NT2/D1 (cell line): ENCODE measurements around the gene ABL1.

Experiments
- DNase-seq: peaks from one replicate; pipeline ENCODE4 v3.0.0-alpha.2; 2011; ENCODE audit warnings: low read depth, low spot score
- H3K27me3 ChIP-seq: 2 replicates; pipeline ENCODE4 v1.6.0; 2011; ENCODE audit warnings: mild to moderate bottlenecking; ENCODE audit not compliant: insufficient read length, insufficient read depth
- H3K36me3 ChIP-seq: 2 replicates; pipeline ENCODE4 v1.6.1; 2011; ENCODE audit warnings: mild to moderate bottlenecking, low read length, mixed read lengths; ENCODE audit not compliant: insufficient read depth, insufficient read length
- H3K4me1 ChIP-seq: 2 replicates; pipeline ENCODE4 v1.5.1; 2011; ENCODE audit not compliant: insufficient read depth, insufficient read length
- H3K4me3 ChIP-seq: 2 replicates; pipeline ENCODE4 v1.5.1; 2011; ENCODE audit warnings: low read depth; ENCODE audit not compliant: insufficient read length
- H3K9ac ChIP-seq: 2 replicates; pipeline ENCODE4 v1.6.0; 2011; ENCODE audit warnings: low read depth; ENCODE audit not compliant: insufficient read length
- H3K9me3 ChIP-seq: 2 replicates; pipeline ENCODE4 v1.5.1; 2011; ENCODE audit warnings: mild to moderate bottlenecking, low read length; ENCODE audit not compliant: insufficient read depth
- SUZ12 ChIP-seq: IDR thresholded peaks from 2 replicates; pipeline ENCODE4 v1.6.1; 2011; ENCODE audit not compliant: insufficient read length, insufficient read depth; ENCODE audit errors: extremely low read depth
- YY1 ChIP-seq: IDR thresholded peaks from 2 replicates; pipeline ENCODE4 v1.6.1; 2011; ENCODE audit not compliant: insufficient read length, insufficient read depth
- ZNF274 ChIP-seq: IDR thresholded peaks from 2 replicates; pipeline ENCODE4 v1.6.1; 2011; ENCODE audit warnings: mild to moderate bottlenecking, low read depth, low read length

Gene ABL1

GRCh38 chr9:130895038-130895437, 60.0 kb downstream of the ABL1 start:
- H3K9me3 ChIP-seq: no peaks in the 10 kb centered on the region
- no peak overlapping the region for H3K4me3 ChIP-seq
- H3K9ac ChIP-seq: no peak overlapping the region
- H3K36me3 ChIP-seq: peaks cover 44% of the 10 kb centered on the region
- no peaks in the 10 kb centered on the region for H3K27me3 ChIP-seq
- no peak for TF ChIP-seq ZNF274
- no peak for TF ChIP-seq SUZ12
- no peak for TF ChIP-seq YY1
- no peak for DNase-seq
- peaks cover 6% of the 10 kb centered on the region for H3K4me1 ChIP-seq

- no peaks in the 10 kb centered on the region for H3K9me3 ChIP-seq
- no peaks in the 10 kb centered on the region for H3K27me3 ChIP-seq
- DNase-seq: no peak
- H3K4me1 ChIP-seq: peaks cover 6% of the 10 kb centered on the region
- no peak overlapping the region for H3K4me3 ChIP-seq
- H3K36me3 ChIP-seq: peaks cover 37% of the 10 kb centered on the region
- H3K9ac ChIP-seq: peak overlapping the region; percentile 28
- TF ChIP-seq ZNF274 (no peak), SUZ12 (no peak), YY1 (no peak)
These were observed 60.6 kb downstream of the ABL1 start for GRCh38 chr9:130895481-130896232.

DNA sequence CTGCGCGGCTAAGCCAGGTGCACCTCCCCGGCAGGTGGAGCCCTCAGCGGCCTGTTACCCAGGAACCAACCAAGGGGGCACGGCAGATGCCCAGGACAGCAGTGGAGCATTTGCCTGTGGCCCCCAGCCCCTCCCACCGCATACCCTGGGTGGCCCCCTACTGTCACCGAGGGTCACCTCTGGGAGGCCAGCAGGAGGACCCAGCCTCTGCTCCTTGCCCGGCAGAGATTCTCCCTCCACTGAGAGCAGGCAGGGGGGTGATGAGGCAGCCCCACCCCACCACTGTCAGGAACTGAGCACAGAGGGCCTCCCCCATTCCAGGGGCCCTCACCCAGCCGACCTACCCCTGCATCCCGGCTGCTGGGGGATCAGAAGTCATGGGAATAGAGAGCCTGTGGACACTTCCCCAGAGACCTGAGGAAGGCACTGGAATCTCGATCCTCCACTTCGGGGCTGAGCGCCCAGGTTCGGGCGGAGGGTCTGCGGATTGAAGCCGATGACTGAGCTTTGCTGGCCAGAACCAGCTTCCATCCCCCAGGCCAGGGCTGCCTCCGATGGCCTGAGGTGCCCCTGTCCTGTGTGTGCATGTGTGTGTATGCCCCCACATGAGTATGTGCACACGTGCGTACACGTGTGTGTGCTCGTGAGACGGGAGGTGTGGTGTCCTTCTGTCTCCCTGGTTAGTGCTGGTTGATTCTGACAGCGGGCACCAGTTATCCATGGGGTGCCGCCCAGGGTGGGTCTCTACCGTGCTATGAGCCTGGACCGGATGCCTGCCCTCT, 61.4 kb downstream of the ABL1 start, which contains the start of gene QRFP:
Gene QRFP, minus strand, starts transcription at position 580 of the 782 bp plus-strand sequence. CDS start 2,974 bp downstream, outside the sequence.
- H3K4me1 ChIP-seq: peaks cover 6% of the 10 kb centered on the region
- DNase-seq: no peak
- H3K36me3 ChIP-seq: peaks cover 30% of the 10 kb centered on the region
- H3K27me3 ChIP-seq: no peaks in the 10 kb centered on the region
- H3K4me3 ChIP-seq: no peak within 1 kb of the TSS
- peak within 1 kb of the TSS; percentile 28 for H3K9ac ChIP-seq
- no peaks in the 10 kb centered on the region for H3K9me3 ChIP-seq
- no peak for TF ChIP-seq ZNF274
- no peak for TF ChIP-seq SUZ12
- no peak for TF ChIP-seq YY1

- Histone ChIP-seq H3K9me3 (no peaks in the 10 kb centered on the region), H3K9ac (no peak overlapping the region), H3K4me1 (peaks cover 6% of the 10 kb centered on the region), H3K4me3 (no peak overlapping the region), H3K27me3 (no peaks in the 10 kb centered on the region), H3K36me3 (peaks cover 22% of the 10 kb centered on the region)
- no peak for TF ChIP-seq SUZ12
- no peak for TF ChIP-seq YY1
- TF ChIP-seq ZNF274: no peak
- DNase-seq: no peak
These were observed 62.2 kb downstream of the ABL1 start for GRCh38 chr9:130897105-130897751.

DNA sequence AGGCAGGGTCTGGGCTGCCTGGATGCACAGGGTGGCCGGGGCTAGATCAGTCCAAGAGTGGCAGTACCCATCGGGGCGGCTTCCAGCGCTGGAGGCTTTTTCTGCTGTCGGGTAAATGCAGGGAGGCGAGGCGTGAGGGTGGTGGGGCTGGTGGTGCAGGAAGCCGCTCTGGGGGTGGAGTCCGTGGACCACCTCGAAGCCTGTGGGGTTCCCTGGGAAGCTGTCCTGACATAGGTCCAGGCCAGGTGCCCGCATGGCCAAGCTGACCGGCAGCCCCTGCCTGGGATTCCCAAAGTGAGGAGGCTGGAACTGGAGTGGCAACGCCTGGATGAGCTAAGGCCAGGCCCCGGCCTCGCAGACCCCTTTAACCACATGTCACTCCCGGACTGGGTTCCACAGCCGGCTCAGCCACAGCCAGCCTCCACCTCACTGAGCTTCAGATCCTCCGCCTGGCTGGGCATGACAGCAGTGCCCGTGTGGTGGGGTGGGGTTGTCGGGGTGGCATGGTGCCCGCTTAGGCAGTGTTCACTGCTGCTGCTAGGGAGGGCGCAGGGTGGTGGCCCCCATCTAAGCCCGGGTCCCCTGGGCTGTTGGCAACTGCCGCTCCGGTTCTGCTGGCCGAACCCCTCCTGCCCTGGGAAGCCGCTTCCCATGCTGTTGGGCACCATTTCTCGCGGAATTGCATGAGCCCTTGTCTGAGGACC, 62.9 kb downstream of the ABL1 start:
- DNase-seq: no peak
- peaks cover 14% of the 10 kb centered on the region for H3K36me3 ChIP-seq
- H3K9ac ChIP-seq: peak overlapping the region; percentile 3
- peaks cover 6% of the 10 kb centered on the region for H3K4me1 ChIP-seq
- H3K27me3 ChIP-seq: no peaks in the 10 kb centered on the region
- no peaks in the 10 kb centered on the region for H3K9me3 ChIP-seq
- TF ChIP-seq YY1 (no peak), SUZ12 (no peak), ZNF274 (no peak)
- no peak overlapping the region for H3K4me3 ChIP-seq

- TF ChIP-seq YY1: no peak
- no peak for TF ChIP-seq SUZ12
- no peak for TF ChIP-seq ZNF274
- Histone ChIP-seq H3K9me3 (no peaks in the 10 kb centered on the region), H3K27me3 (no peaks in the 10 kb centered on the region), H3K36me3 (peaks cover 9% of the 10 kb centered on the region), H3K9ac (no peak overlapping the region), H3K4me1 (peaks cover 6% of the 10 kb centered on the region), H3K4me3 (no peak overlapping the region)
- no peak for DNase-seq
These were observed 63.4 kb downstream of the ABL1 start for GRCh38 chr9:130898552-130898852.
